Central memory CD8-positive, alpha-beta T cell (primary cell): Measurements from ENCODE around the gene PEX5L.

ENCODE experiments used
- ATAC-seq: fragments of 150-1000 bp; cut with Tn5 transposase; replicated peaks from 2 replicates; pipeline ENCODE4 v1.10.0; 2022; ENCODE audit warnings: mild to moderate bottlenecking, moderate FRiP score, moderate number of reproducible peaks; ENCODE audit not compliant: poor library complexity, severe bottlenecking; ENCODE audit errors: extremely low read depth
- DNase-seq, 2 donors: peaks; one replicate each; pipeline ENCODE4 v3.0.0; 2021; ENCODE audit warnings: low spot score in 2 of 2
- H3K27ac Mint-ChIP-seq: one replicate; pipeline ENCODE4 v1.8.0; 2022; ENCODE audit warnings: low read depth, mild to moderate bottlenecking, moderate library complexity, mixed read lengths
- H3K27me3 Mint-ChIP-seq: one replicate; pipeline ENCODE4 v1.8.0; 2022; ENCODE audit warnings: mixed read lengths
- H3K36me3 Mint-ChIP-seq: one replicate; pipeline ENCODE4 v1.8.0; 2022; ENCODE audit warnings: mild to moderate bottlenecking, moderate library complexity, mixed read lengths; ENCODE audit not compliant: insufficient read depth
- H3K4me1 Mint-ChIP-seq: one replicate; pipeline ENCODE4 v1.8.0; 2022; ENCODE audit warnings: mixed read lengths
- H3K4me3 Mint-ChIP-seq: one replicate; pipeline ENCODE4 v1.8.0; 2022; ENCODE audit warnings: mild to moderate bottlenecking, moderate library complexity, mixed read lengths
- H3K9me3 Mint-ChIP-seq: one replicate; pipeline ENCODE4 v1.8.0; 2022; ENCODE audit warnings: mixed read lengths

The PEX5L gene

DNA sequence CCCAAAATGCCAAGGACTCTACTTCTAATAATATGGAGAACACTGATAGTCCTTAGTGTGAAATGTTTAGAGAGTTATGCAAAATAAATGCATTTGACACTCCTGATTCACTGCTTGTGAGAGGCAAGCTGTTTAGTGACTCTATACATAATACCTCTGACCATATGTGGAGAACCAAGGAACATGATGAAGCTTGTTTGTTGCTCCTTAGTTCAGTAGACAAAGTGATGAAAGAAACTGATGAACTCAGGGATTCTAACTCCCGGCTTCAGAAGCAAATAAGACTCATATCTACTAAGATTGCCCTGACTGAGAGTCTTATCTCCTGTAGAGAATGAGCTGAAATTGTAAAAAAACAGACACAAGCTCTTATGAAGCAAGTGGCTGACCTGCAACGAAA, 41.3 kb downstream of the PEX5L start:
- ATAC-seq = no peak

GRCh38 chr3:179991883-179992282, 44.9 kb downstream of the PEX5L start:
- H3K4me3 Mint-ChIP-seq = no peak overlapping the region
- H3K36me3 Mint-ChIP-seq = peaks cover 2% of the 10 kb centered on the region
- peaks cover 5% of the 10 kb centered on the region for H3K9me3 Mint-ChIP-seq
- H3K27me3 Mint-ChIP-seq = no peaks in the 10 kb centered on the region
- H3K27ac Mint-ChIP-seq = no peak overlapping the region
- ATAC-seq (no peak), DNase-seq (no peak)
- H3K4me1 Mint-ChIP-seq = no peaks in the 10 kb centered on the region

More for the DNA sequence above, 41.3 kb downstream of the PEX5L start:
- Mint-ChIP-seq H3K36me3 (no peaks in the 10 kb centered on the region), H3K4me1 (no peaks in the 10 kb centered on the region), H3K27ac (no peak overlapping the region), H3K9me3 (peaks cover 5% of the 10 kb centered on the region), H3K27me3 (no peaks in the 10 kb centered on the region), H3K4me3 (no peak overlapping the region)
- no peak for DNase-seq

DNA sequence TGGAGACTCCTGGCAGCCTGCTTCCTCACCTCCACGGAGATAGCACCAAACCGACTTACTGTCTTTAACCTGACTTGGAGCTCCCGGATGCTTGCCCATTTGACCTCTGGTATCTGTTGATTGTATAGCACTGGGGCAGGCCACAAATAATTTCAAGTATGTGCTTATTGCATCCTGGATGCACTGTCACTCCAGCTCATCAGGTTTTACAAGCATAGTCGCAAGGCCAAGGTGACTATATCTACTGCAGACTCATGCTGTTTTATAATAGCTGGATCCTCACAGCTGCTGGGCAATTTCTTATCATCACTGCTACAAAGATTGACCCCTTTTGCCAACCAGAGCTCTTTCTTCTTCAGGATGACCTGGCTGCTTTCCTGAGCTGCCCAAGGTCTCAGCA, 45.6 kb downstream of the PEX5L start:
- H3K27me3 Mint-ChIP-seq = no peaks in the 10 kb centered on the region
- no peak overlapping the region for H3K4me3 Mint-ChIP-seq
- no peak overlapping the region for H3K27ac Mint-ChIP-seq
- no peak for ATAC-seq
- peaks cover 5% of the 10 kb centered on the region for H3K9me3 Mint-ChIP-seq
- H3K36me3 Mint-ChIP-seq = peaks cover 2% of the 10 kb centered on the region
- DNase-seq = no peak
- H3K4me1 Mint-ChIP-seq = no peaks in the 10 kb centered on the region

DNA sequence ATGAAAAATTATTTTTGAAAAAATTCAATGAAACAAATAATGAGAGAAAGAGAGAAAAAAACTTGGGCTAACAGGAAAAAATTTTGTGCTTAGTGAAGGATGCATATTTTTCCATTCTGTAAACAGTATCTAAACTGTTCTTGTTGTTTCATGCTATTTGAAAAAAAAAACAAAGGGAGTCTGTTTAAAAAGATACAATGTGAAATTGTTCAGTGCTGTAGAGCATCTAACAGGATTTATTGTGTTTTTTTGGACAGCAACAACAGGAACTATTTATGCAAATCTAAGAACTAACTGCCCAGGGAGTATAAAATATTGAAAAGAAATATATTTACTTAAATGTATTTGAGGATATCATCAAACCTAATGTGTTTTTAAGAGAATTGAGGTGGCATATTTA, 55.1 kb downstream of the PEX5L start:
- ATAC-seq (no peak), DNase-seq (no peak)
- Mint-ChIP-seq H3K9me3 (no peaks in the 10 kb centered on the region), H3K27me3 (peaks cover 14% of the 10 kb centered on the region), H3K27ac (no peak overlapping the region), H3K4me1 (no peaks in the 10 kb centered on the region), H3K36me3 (peaks cover 2% of the 10 kb centered on the region), H3K4me3 (no peak overlapping the region)

DNA sequence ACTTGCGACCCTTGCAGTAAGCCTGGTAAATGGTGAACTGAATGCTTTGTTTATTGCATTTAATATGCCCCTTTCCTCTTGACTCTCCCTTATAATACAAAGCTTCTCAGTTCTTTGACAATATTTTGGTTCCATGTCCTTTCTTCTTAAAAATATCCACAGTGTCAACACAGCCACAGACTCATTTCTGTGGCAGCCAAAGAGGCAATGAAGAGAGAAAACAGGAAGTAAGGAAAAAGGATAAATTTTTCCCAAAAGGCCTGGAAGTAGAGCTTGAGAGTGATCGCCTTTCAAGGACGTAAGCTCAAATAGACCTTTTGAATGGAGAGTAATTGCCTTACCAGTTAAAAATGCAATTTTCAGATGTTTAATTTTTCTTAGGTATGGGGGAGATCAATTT, 59.4 kb downstream of the PEX5L start:
- no peak overlapping the region for H3K27ac Mint-ChIP-seq
- DNase-seq = no peak
- H3K4me1 Mint-ChIP-seq = no peaks in the 10 kb centered on the region
- H3K4me3 Mint-ChIP-seq = no peak overlapping the region
- H3K9me3 Mint-ChIP-seq = peaks cover 5% of the 10 kb centered on the region
- H3K36me3 Mint-ChIP-seq = peaks cover 2% of the 10 kb centered on the region
- no peak for ATAC-seq
- peaks cover 27% of the 10 kb centered on the region for H3K27me3 Mint-ChIP-seq

DNA sequence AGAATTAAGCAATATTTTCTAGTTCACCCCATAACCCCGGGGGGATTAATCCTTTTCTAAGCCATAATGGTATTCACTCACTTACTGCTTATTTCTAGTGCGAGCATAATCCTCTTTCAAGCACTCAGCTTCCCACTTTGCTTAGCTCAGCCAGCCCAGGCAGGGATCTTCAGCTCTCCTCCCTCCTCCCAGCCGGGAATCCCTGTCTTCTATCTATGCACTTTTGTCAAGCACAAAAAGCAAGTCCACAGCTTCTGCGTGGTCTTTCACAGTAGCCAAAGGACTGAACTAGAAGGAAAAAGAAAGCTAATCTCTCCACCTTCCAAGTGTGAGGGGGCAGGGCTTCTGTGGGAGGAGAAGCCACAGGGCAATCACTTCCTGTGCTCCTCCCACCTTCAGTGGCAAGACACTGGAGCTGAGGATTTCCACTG, 62.8 kb downstream of the PEX5L start:
- peaks cover 5% of the 10 kb centered on the region for H3K9me3 Mint-ChIP-seq
- H3K4me3 Mint-ChIP-seq = no peak overlapping the region
- H3K27ac Mint-ChIP-seq = no peak overlapping the region
- no peaks in the 10 kb centered on the region for H3K36me3 Mint-ChIP-seq
- DNase-seq (no peak), ATAC-seq (no peak)
- peaks cover 13% of the 10 kb centered on the region for H3K27me3 Mint-ChIP-seq
- H3K4me1 Mint-ChIP-seq = no peaks in the 10 kb centered on the region

DNA sequence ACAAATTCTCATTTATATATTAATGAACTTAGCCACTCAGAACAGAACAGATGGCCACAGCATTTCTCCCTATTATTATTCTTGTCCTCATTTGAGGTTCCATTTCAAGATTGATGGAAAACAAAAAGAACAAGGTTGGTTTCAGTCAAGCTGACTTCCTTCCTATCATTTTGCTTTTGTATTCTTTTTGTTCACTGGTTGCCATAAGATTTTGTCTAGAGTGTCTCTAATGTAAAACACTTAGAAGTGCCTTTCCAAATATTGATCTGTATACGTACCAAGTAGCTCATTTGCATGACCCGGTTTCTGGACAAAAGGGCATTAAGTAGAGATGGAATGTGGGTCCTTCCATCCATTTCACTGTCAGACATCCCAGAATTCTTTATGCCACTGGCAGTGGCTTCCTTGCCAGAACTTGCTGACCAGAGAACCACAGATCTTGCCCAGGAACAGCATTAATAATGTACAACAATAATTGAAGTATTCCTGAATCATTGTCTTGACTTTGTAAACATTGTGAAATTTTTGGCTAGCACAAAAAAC, 63.8 kb downstream of the PEX5L start:
- H3K4me3 Mint-ChIP-seq = no peak overlapping the region
- no peaks in the 10 kb centered on the region for H3K4me1 Mint-ChIP-seq
- no peak for ATAC-seq
- H3K27me3 Mint-ChIP-seq = peaks cover 13% of the 10 kb centered on the region
- no peak for DNase-seq
- no peak overlapping the region for H3K27ac Mint-ChIP-seq
- no peaks in the 10 kb centered on the region for H3K36me3 Mint-ChIP-seq
- H3K9me3 Mint-ChIP-seq = peaks cover 5% of the 10 kb centered on the region

- H3K4me1 Mint-ChIP-seq = no peaks in the 10 kb centered on the region
- H3K36me3 Mint-ChIP-seq = no peaks in the 10 kb centered on the region
- H3K4me3 Mint-ChIP-seq = no peak overlapping the region
- H3K27ac Mint-ChIP-seq = no peak overlapping the region
- DNase-seq = no peak
- H3K9me3 Mint-ChIP-seq = peaks cover 5% of the 10 kb centered on the region
- H3K27me3 Mint-ChIP-seq = peaks cover 18% of the 10 kb centered on the region
- ATAC-seq = no peak
These were observed 65.5 kb downstream of the PEX5L start for GRCh38 chr3:179971280-179971679.

DNA sequence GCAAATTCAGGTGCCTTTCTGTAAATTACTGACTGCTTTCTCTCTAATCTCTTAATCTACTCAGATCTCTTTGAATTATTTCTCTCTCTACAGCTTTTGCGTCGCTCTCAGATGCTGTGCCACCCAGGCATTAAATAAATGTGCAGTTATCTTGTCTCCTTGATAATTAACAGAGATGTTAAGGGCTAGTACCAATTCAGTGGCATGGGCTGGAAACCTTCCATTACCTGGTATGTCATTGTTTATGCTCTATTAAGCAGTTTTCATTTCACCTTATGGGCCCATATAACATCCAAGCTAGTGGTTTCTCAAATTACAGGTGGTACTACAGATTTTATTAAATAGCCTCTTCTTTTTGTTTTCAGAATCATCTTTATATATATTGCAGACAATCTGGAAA, 66.0 kb downstream of the PEX5L start:
- H3K27ac Mint-ChIP-seq = no peak overlapping the region
- peaks cover 15% of the 10 kb centered on the region for H3K27me3 Mint-ChIP-seq
- H3K9me3 Mint-ChIP-seq = peaks cover under 1% of the 10 kb centered on the region
- H3K4me3 Mint-ChIP-seq = no peak overlapping the region
- H3K4me1 Mint-ChIP-seq = no peaks in the 10 kb centered on the region
- H3K36me3 Mint-ChIP-seq = no peaks in the 10 kb centered on the region
- no peak for ATAC-seq
- no peak for DNase-seq

DNA sequence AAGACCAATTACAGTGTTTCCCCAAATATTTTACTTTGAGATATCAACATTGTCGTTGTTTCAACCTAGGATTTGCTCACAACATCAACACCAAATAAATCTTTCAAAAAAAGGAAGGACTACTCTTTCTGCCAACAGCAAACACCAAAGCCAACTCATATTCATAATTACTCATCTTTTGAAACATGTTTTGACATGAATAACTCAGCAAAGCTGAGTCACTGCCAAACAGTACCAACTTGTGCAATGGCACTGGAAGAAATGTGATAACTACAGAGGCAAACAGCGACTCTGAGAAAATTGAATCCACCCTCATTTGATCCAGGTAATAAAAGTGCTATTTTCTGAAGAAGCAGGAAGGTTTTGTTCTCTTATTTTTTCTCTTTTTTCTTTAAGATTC, 67.2 kb downstream of the PEX5L start:
- H3K27me3 Mint-ChIP-seq = peaks cover 10% of the 10 kb centered on the region
- ATAC-seq (no peak), DNase-seq (no peak)
- no peak overlapping the region for H3K27ac Mint-ChIP-seq
- H3K36me3 Mint-ChIP-seq = no peaks in the 10 kb centered on the region
- H3K4me1 Mint-ChIP-seq = no peaks in the 10 kb centered on the region
- no peaks in the 10 kb centered on the region for H3K9me3 Mint-ChIP-seq
- H3K4me3 Mint-ChIP-seq = no peak overlapping the region

DNA sequence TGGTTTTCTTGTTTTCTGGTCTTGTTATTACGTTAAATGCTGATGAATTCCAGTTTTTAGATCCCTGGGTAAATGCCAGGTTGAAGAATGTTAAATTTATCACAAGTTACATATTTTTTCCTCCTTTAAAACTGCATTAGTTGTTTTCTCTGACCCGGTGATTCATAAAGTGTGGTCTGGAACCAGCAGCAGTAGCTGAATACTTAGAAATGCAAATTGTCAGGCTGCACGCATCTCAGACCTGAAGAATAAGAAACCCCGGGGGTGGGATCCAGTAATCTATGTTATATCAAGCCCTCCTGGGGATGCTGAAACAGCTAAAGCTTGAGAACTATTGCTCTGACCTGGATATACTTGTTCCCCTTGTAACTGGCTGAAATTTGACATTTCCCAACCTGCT, 69.1 kb downstream of the PEX5L start:
- no peak overlapping the region for H3K4me3 Mint-ChIP-seq
- no peak overlapping the region for H3K27ac Mint-ChIP-seq
- peaks cover 17% of the 10 kb centered on the region for H3K27me3 Mint-ChIP-seq
- DNase-seq (no peak), ATAC-seq (no peak)
- H3K4me1 Mint-ChIP-seq = no peaks in the 10 kb centered on the region
- H3K36me3 Mint-ChIP-seq = no peaks in the 10 kb centered on the region
- no peaks in the 10 kb centered on the region for H3K9me3 Mint-ChIP-seq

- Mint-ChIP-seq H3K27ac (no peak overlapping the region), H3K36me3 (no peaks in the 10 kb centered on the region), H3K27me3 (peaks cover 19% of the 10 kb centered on the region), H3K4me1 (no peaks in the 10 kb centered on the region), H3K9me3 (no peaks in the 10 kb centered on the region), H3K4me3 (no peak overlapping the region)
- DNase-seq (no peak), ATAC-seq (no peak)
These were observed 71.8 kb downstream of the PEX5L start for GRCh38 chr3:179964890-179965289.

DNA sequence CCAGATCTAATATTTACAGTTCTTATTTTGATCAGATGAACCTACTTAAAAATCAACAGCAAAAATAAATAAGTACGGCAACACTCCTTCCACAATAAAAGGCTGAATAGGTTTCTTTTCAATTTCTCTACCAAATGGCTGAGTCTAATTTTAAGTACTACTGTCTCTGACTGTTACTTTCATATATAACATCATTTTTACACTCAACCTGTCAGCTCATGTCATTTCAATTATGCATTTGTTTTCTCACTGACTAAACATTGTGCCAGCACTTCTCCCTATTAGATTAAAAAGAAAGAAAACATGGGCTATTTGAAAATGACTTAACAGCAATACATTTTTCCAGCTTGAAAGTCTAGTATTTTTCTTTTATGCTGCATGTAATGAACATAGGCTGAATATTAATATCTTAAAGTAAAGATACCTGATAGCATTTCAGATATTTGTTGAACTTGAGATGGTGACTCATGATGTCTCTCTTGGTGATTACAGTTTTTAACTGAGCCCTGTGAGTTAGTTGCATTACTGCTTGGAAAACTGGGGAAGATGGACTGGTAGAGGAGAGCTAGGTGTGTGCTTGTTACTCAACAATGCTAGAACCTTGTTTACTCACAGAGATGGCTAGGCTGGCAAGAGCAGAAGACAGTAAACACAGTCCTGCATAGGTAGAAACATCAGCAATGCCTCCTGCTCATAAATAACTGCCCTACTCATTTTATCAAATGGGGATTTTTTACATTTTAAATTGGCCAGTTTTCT, 73.9 kb downstream of the PEX5L start:
- DNase-seq (no peak), ATAC-seq (no peak)
- Mint-ChIP-seq H3K36me3 (no peaks in the 10 kb centered on the region), H3K4me1 (no peaks in the 10 kb centered on the region), H3K9me3 (no peaks in the 10 kb centered on the region), H3K27me3 (peaks cover 19% of the 10 kb centered on the region), H3K4me3 (no peak overlapping the region), H3K27ac (no peak overlapping the region)
